Panc1 (cell line): Measurements from ENCODE around the gene HGFAC. TPM values are rescaled to one million over a fixed set of nuclear protein-coding genes. Genes with fewer than 3 reads are reported as not detected.

Source experiments
- ATAC-seq: fragments of 200-7000 bp; cut with Tn5 transposase; 2 replicates; pipeline ENCODE4 v1.9.1; 2020; ENCODE audit warnings: mild to moderate bottlenecking, moderate library complexity
- BruUV-seq: library from RNA; stranded (reverse); fragments of 400-500 nt; replicated peaks from 2 replicates; lab custom pipeline; 2021; lab: Mats Ljungman, UMichigan
- CTCF ChIA-PET: fragments of 300-600 bp; sonication (Branson Sonifier 250); formaldehyde crosslinking; loops from one replicate; lab custom pipeline; 2022; ENCODE audit warnings: antibody characterized with exemption; lab: Charles Lee
- POLR2A ChIA-PET: fragments of 300-600 bp; sonication (Branson Sonifier 250); formaldehyde crosslinking; loops from one replicate; lab custom pipeline; 2022; ENCODE audit warnings: antibody characterized with exemption; lab: Charles Lee
- DNase-seq: peaks from one replicate; pipeline ENCODE4 v3.0.0-alpha.2; 2010; ENCODE audit warnings: low read depth, low spot score
- H3K27ac ChIP-seq: 2 replicates; pipeline ENCODE4 v1.5.1; 2011; ENCODE audit warnings: mild to moderate bottlenecking, low read length, inconsistent platforms
- H3K27me3 ChIP-seq: fragments of 200-500 bp; sonication (Bioruptor generic); 2 replicates; pipeline ENCODE4 v1.6.0; 2014; ENCODE audit warnings: low read length, inconsistent platforms; ENCODE audit not compliant: control insufficient read depth, insufficient read depth
- H3K36me3 ChIP-seq: fragments of 200-500 bp; sonication (Bioruptor generic); 2 replicates; pipeline ENCODE4 v1.5.1; 2014; ENCODE audit warnings: inconsistent platforms, mild to moderate bottlenecking, low read length, moderate library complexity; ENCODE audit not compliant: control insufficient read depth, insufficient read depth
- H3K4me1 ChIP-seq: 2 replicates; pipeline ENCODE4 v1.5.1; 2011; ENCODE audit warnings: inconsistent platforms, mild to moderate bottlenecking, low read length, moderate library complexity; ENCODE audit not compliant: control insufficient read depth, insufficient read depth
- H3K4me3 ChIP-seq, 2 experiments: 2 replicates each; pipeline ENCODE4 v1.5.1; 2011 to 2012; ENCODE audit warnings: low read depth in 2 of 2, low read length in 2 of 2, mild to moderate bottlenecking in 2 of 2, inconsistent platforms in 1 of 2, moderate library complexity in 1 of 2
- H3K9me3 ChIP-seq: fragments of 200-500 bp; sonication (Bioruptor generic); 2 replicates; pipeline ENCODE4 v1.5.1; 2014; ENCODE audit warnings: low read depth, mild to moderate bottlenecking, inconsistent platforms, low read length, moderate library complexity; ENCODE audit not compliant: control insufficient read depth, insufficient read depth
- POLR2AphosphoS5 ChIP-seq: IDR thresholded peaks from 2 replicates; pipeline ENCODE4 v1.6.1; 2012; ENCODE audit warnings: mild to moderate bottlenecking, low read depth, low read length, moderate library complexity
- SIN3A ChIP-seq: IDR thresholded peaks from 2 replicates; pipeline ENCODE4 v1.6.1; 2012; ENCODE audit warnings: low read depth, mild to moderate bottlenecking, low read length, moderate library complexity, borderline replicate concordance; ENCODE audit not compliant: insufficient read depth
- TCF7L2 ChIP-seq: IDR thresholded peaks from 2 replicates; pipeline ENCODE4 v1.6.1; 2011; ENCODE audit warnings: mild to moderate bottlenecking, low read depth, low read length, inconsistent platforms
- in situ Hi-C: cut with HindIII; loops from 2 replicates; pipeline ENCODE4 v1.10.0; 2016; ENCODE audit warnings: low sequenced_read_pairs, low pct_unique_long_range_greater_than_20kb
- intact Hi-C: fragments of 100-400 bp; cut with micrococcal nuclease; formaldehyde crosslinking; loops from one replicate; pipeline ENCODE4 v1.10.0; 2022; ENCODE audit not compliant: unreplicated experiment
- total RNA-seq: library from RNA; stranded (reverse); gene quantifications from one replicate; pipeline ENCODE4 v1.2.1, GENCODE V29; 2021; ENCODE audit not compliant: unreplicated experiment
- TF ChIP-seq, protein P1 (sequence below), 2 experiments: IDR thresholded peaks; 2 replicates each; pipeline ENCODE4 v1.6.1; 2011 to 2012; ENCODE audit warnings: low read depth in 2 of 2, control low read depth in 1 of 2, low read length in 1 of 2, mild to moderate bottlenecking in 1 of 2, moderate library complexity in 1 of 2; ENCODE audit not compliant: insufficient read depth in 1 of 2
- TF ChIP-seq, protein P2 (sequence below): fragments of 450-650 bp; IDR thresholded peaks from 2 replicates; pipeline ENCODE4 v1.5.1; 2017; ENCODE audit warnings: mild to moderate bottlenecking

The HGFAC gene
- total RNA-seq, 1 experiment from 2014 or later: 0.59 TPM

DNA sequence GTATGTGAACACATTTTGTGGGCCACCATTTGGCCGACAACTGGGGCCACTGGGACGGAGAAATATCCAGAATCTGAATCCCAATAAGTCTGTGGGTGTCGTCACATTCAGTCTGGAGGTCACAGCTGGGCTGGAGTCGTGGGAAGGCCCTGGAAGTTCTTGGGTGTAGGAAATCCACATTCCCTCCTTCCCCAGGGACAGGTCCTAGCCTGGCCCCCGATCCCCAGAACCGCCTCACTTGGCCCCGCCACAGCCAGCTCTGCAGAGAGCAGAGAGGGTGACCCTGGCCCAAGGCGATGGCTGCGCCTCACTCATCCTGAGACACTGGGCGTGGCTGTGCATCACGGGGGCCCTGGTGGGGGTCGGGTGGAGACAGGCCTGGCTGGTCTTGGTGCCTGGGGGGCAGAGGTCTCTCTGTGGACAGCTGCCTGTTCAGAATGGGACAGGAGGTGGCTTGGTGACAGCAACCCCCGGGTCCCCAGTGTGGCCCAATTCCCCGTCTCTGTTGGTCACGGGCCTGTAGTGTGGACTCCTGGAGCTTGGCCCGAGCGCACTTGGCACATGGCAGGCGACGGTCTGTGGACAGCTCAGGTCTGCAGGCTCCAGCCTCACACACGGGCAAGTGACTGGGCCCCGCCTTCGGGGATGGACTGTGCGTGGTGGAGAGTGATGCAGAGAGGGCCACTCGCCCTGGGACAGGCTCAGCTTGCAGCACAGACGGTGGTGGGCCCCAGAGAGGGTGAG is 37.8 kb downstream of the HGFAC start:
- TF ChIP-seq, protein P1, sequence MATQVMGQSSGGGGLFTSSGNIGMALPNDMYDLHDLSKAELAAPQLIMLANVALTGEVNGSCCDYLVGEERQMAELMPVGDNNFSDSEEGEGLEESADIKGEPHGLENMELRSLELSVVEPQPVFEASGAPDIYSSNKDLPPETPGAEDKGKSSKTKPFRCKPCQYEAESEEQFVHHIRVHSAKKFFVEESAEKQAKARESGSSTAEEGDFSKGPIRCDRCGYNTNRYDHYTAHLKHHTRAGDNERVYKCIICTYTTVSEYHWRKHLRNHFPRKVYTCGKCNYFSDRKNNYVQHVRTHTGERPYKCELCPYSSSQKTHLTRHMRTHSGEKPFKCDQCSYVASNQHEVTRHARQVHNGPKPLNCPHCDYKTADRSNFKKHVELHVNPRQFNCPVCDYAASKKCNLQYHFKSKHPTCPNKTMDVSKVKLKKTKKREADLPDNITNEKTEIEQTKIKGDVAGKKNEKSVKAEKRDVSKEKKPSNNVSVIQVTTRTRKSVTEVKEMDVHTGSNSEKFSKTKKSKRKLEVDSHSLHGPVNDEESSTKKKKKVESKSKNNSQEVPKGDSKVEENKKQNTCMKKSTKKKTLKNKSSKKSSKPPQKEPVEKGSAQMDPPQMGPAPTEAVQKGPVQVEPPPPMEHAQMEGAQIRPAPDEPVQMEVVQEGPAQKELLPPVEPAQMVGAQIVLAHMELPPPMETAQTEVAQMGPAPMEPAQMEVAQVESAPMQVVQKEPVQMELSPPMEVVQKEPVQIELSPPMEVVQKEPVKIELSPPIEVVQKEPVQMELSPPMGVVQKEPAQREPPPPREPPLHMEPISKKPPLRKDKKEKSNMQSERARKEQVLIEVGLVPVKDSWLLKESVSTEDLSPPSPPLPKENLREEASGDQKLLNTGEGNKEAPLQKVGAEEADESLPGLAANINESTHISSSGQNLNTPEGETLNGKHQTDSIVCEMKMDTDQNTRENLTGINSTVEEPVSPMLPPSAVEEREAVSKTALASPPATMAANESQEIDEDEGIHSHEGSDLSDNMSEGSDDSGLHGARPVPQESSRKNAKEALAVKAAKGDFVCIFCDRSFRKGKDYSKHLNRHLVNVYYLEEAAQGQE (IDR thresholded peaks at IDR 0.05; ENCODE audit: insufficient read depth in 1 of 2, low read depth in 2 of 2, low read length in 1 of 2): no peak
- no peak for TF ChIP-seq POLR2AphosphoS5
- TF ChIP-seq SIN3A: no peak
- TF ChIP-seq, protein P2, sequence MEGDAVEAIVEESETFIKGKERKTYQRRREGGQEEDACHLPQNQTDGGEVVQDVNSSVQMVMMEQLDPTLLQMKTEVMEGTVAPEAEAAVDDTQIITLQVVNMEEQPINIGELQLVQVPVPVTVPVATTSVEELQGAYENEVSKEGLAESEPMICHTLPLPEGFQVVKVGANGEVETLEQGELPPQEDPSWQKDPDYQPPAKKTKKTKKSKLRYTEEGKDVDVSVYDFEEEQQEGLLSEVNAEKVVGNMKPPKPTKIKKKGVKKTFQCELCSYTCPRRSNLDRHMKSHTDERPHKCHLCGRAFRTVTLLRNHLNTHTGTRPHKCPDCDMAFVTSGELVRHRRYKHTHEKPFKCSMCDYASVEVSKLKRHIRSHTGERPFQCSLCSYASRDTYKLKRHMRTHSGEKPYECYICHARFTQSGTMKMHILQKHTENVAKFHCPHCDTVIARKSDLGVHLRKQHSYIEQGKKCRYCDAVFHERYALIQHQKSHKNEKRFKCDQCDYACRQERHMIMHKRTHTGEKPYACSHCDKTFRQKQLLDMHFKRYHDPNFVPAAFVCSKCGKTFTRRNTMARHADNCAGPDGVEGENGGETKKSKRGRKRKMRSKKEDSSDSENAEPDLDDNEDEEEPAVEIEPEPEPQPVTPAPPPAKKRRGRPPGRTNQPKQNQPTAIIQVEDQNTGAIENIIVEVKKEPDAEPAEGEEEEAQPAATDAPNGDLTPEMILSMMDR: no peak
- TF ChIP-seq TCF7L2: no peak
- Histone ChIP-seq H3K27ac (no peak overlapping the region), H3K4me1 (peaks cover 7% of the 10 kb centered on the region), H3K9me3 (no peaks in the 10 kb centered on the region), H3K4me3 (no peak overlapping the region), H3K27me3 (no peaks in the 10 kb centered on the region), H3K36me3 (no peaks in the 10 kb centered on the region)
- ATAC-seq (no peak), DNase-seq (no peak)
- POLR2A ChIA-PET: no interaction called here
- no TSS peak for BruUV-seq
- CTCF ChIA-PET: interaction anchor here (0.8 to 1.6 kb wide), 2 partner anchors 38 to 401 kb away, joined by 3 to 5 read pairs; partner anchors contain the start of gene HGFAC
- intact Hi-C loops: no loop called here
- in situ Hi-C loops: no loop called here

DNA sequence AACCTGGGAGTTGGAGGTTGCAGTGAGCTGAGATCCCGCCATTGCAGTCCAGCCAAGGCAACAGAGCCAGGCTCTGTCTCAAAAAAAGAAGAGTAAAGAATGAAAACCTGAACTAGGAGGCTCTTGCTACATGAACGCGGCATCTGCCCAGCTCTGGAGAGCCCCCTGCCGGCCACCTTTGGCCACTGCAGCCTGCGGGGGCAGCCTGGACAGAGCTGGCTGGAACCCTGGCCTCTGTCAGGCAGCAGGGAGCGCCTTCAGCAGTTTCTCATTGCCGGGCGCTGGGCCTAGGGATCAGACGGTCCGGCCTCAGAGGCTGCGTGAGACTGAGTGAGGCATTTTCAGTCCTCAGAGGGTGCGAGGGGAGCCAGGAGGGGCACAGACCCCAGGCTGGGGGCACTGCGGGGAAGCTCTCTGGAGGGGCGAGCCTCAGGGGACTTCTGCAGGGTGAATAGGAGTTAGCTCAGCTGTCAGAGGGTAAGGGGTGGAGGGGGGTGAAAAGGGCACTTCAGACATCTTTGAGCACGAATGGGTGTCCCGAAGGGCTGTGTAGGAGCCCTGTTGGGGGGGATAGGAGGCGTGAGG is 38.9 kb downstream of the HGFAC start:
- TF ChIP-seq TCF7L2 (no peak), SIN3A (no peak), POLR2AphosphoS5 (no peak)
- TF ChIP-seq, protein P2: peak; percentile 98
- TF ChIP-seq, protein P1 (IDR thresholded peaks at IDR 0.05; ENCODE audit: insufficient read depth in 1 of 2, low read depth in 2 of 2, low read length in 1 of 2): no peak
- DNase-seq: peak; percentile 24
- CTCF ChIA-PET: interaction anchor here (0.6 to 1.6 kb wide), 8 partner anchors 11 to 400 kb away, joined by 3 to 5 read pairs (median 3); partner anchors contain the start of gene HGFAC
- Histone ChIP-seq H3K4me3 (no peak overlapping the region), H3K36me3 (no peaks in the 10 kb centered on the region), H3K4me1 (peaks cover 14% of the 10 kb centered on the region), H3K27me3 (no peaks in the 10 kb centered on the region), H3K27ac (no peak overlapping the region), H3K9me3 (no peaks in the 10 kb centered on the region)
- no TSS peak for BruUV-seq
- in situ Hi-C loops (no loop called here), intact Hi-C loops (no loop called here)
- POLR2A ChIA-PET: no interaction called here
- peak; percentile 72 for ATAC-seq
